Thyroid gland (tissue), 4 donors: ENCODE measurements around the gene GPD1L.

Experiments
- CTCF ChIP-seq, 6 experiments: fragments of 200-600 bp in 3 of 6; fragments of 450-650 bp in 3 of 6; sonication (generic) in 3 of 6; IDR thresholded peaks; one replicate each; pipeline ENCODE4 v1.5.1; 2016 to 2019; ENCODE audit warnings: antibody characterized with exemption in 6 of 6, mild to moderate bottlenecking in 2 of 6, inconsistent platforms in 1 of 6, moderate library complexity in 1 of 6
- POLR2A ChIP-seq, 2 donors: fragments of 450-650 bp; IDR thresholded peaks; one replicate each; pipeline ENCODE4 v1.6.1; 2017; ENCODE audit warnings: antibody characterized with exemption in 2 of 2, mild to moderate bottlenecking in 2 of 2, moderate library complexity in 1 of 2

- no peak for TF ChIP-seq CTCF (IDR thresholded peaks at IDR 0.05)
- no peak for TF ChIP-seq POLR2A (IDR thresholded peaks at IDR 0.05)
Observed at GRCh38 chr3:32110233-32110760, 3.9 kb downstream of the GPD1L start.
